ENCODE measurements around the gene ZNF175. TPM values are rescaled to one million over a fixed set of nuclear protein-coding genes. Genes with fewer than 3 reads are reported as not detected.

The ZNF175 gene
- total RNA-seq, 1 donor from 2014 or later = 8.1 TPM

DNA sequence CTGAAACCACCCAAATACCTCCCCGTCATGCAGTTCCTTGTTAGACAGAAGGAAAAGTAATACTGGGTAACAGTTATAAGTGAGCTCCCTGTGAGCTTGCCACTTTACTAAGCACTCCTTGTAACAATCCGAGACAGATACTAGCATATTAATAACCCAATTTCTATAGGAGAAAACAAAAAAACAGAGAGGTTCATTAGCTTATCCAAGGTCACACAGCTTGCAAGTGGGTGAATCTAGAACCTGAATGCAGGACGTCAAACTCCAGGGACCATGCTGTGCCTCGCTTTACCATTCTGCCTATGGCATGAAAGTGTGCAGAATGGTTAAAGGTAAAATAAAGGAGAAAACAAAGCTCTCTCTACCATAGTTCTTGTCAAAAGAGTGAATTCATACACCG lies 43.7 kb downstream of the ZNF175 start:
- Histone ChIP-seq H3K27ac (no peak overlapping the region), H3K4me3 (no peak overlapping the region), H4K20me1 (ENCODE audit: low read depth) (no peaks in the 10 kb centered on the region), H2AFZ (replicated peaks) (no peak overlapping the region), H3F3A (ENCODE audit: low read depth) (no peaks in the 10 kb centered on the region), H3K27me3 (no peaks in the 10 kb centered on the region), H3K36me3 (no peaks in the 10 kb centered on the region), H3K79me2 (ENCODE audit: low read depth) (no peaks in the 10 kb centered on the region), H3K9ac (no peak overlapping the region), H3K4me1 (no peaks in the 10 kb centered on the region), H3K9me3 (ENCODE audit: low read depth) (peaks cover 12% of the 10 kb centered on the region), H3K4me2 (no peak overlapping the region)
- no peaks in the 10 kb centered on the region for H3K9me3 Mint-ChIP-seq
- no peak overlapping the region for H3K4me3 Mint-ChIP-seq
- no peak overlapping the region for H3K27ac Mint-ChIP-seq
- no peaks in the 10 kb centered on the region for H3K27me3 Mint-ChIP-seq (ENCODE audit: insufficient read depth, low read depth)
- H3K4me1 Mint-ChIP-seq = no peaks in the 10 kb centered on the region
- no peak for DNase-seq (ENCODE audit: low spot score)
- H3K36me3 Mint-ChIP-seq = no peaks in the 10 kb centered on the region
- TF ChIP-seq CTCF (IDR thresholded peaks at IDR 0.05) (no peak), EZH2 (IDR thresholded peaks at IDR 0.05) (no peak), EZH2phosphoT487 (IDR thresholded peaks at IDR 0.05) (no peak)

- no peak overlapping the region for H3K27ac ChIP-seq
- no peaks in the 10 kb centered on the region for H3K79me2 ChIP-seq (ENCODE audit: low read depth)
- H3K4me3 ChIP-seq = no peak overlapping the region
- no peaks in the 10 kb centered on the region for H4K20me1 ChIP-seq (ENCODE audit: low read depth)
- no peaks in the 10 kb centered on the region for H3K36me3 Mint-ChIP-seq
- H3K27me3 ChIP-seq = no peaks in the 10 kb centered on the region
- TF ChIP-seq EZH2phosphoT487 (IDR thresholded peaks at IDR 0.05) (no peak), CTCF (IDR thresholded peaks at IDR 0.05) (no peak), EZH2 (IDR thresholded peaks at IDR 0.05) (no peak)
- no peak overlapping the region for H3K4me3 Mint-ChIP-seq
- H3K9me3 Mint-ChIP-seq = no peaks in the 10 kb centered on the region
- no peaks in the 10 kb centered on the region for H3K36me3 ChIP-seq
- no peaks in the 10 kb centered on the region for H3K27me3 Mint-ChIP-seq (ENCODE audit: insufficient read depth, low read depth)
- peaks cover 10% of the 10 kb centered on the region for H3K9me3 ChIP-seq (ENCODE audit: low read depth)
- DNase-seq (ENCODE audit: low spot score) = no peak
- H3K4me1 Mint-ChIP-seq = no peaks in the 10 kb centered on the region
- no peaks in the 10 kb centered on the region for H3F3A ChIP-seq (ENCODE audit: low read depth)
- H3K9ac ChIP-seq = no peak overlapping the region
- H3K4me1 ChIP-seq = no peaks in the 10 kb centered on the region
- no peak overlapping the region for H3K4me2 ChIP-seq
- H3K27ac Mint-ChIP-seq = no peak overlapping the region
- H2AFZ ChIP-seq (replicated peaks) = no peak overlapping the region
Measured at GRCh38 chr19:51615991-51616390, 44.9 kb downstream of the ZNF175 start.

DNA sequence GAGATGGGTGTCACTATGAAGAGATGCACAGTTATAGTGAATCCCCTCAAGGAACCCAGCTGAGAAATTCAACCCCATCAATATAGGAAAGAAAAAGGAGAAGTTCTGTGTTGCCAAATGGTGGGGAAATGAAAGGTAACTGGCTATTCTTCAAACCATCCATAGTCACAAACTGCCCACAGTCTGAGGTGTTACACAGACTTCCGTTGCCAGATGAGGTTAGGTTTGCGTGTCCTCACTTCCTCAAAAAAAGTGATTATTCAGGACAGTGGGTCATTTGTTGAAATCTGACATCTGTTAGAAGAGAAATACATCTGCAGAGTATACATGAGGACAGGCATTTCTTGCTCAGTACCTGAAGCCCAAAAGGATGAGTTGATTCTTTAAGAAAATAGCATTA lies 50.1 kb downstream of the ZNF175 start:
- no peak overlapping the region for H3K4me2 ChIP-seq
- peaks cover 2% of the 10 kb centered on the region for H3K9me3 Mint-ChIP-seq
- H3K4me1 Mint-ChIP-seq = no peaks in the 10 kb centered on the region

More for the DNA sequence above, 50.1 kb downstream of the ZNF175 start:
- H3K27ac ChIP-seq = no peak overlapping the region
- no peak for TF ChIP-seq CTCF (IDR thresholded peaks at IDR 0.05)
- no peak for DNase-seq (ENCODE audit: low spot score)
- no peak overlapping the region for H3K4me3 ChIP-seq
- no peak overlapping the region for H3K4me3 Mint-ChIP-seq
- H4K20me1 ChIP-seq (ENCODE audit: low read depth) = no peaks in the 10 kb centered on the region
- H3K27me3 Mint-ChIP-seq (ENCODE audit: insufficient read depth, low read depth) = no peaks in the 10 kb centered on the region
- no peak overlapping the region for H3K27ac Mint-ChIP-seq
- peaks cover 10% of the 10 kb centered on the region for H3K9me3 ChIP-seq (ENCODE audit: low read depth)
- H3K36me3 ChIP-seq = no peaks in the 10 kb centered on the region
- H3K27me3 ChIP-seq = no peaks in the 10 kb centered on the region
- no peaks in the 10 kb centered on the region for H3K4me1 ChIP-seq
- no peak overlapping the region for H2AFZ ChIP-seq (replicated peaks)
- H3F3A ChIP-seq (ENCODE audit: low read depth) = no peaks in the 10 kb centered on the region
- H3K9ac ChIP-seq = no peak overlapping the region
- no peaks in the 10 kb centered on the region for H3K79me2 ChIP-seq (ENCODE audit: low read depth)
- no peaks in the 10 kb centered on the region for H3K36me3 Mint-ChIP-seq
